Small intestine (tissue), 7 donors: Measurements from ENCODE around the gene DIP2B. TPM values are rescaled to one million over a fixed set of nuclear protein-coding genes. Genes with fewer than 3 reads are reported as not detected.

Source experiments
- DNase-seq, 2 donors: peaks; one replicate each; pipeline versions ENCODE4 v3.0.0 to v3.0.0-alpha.2; 2013
- FAIRE-seq: peaks from 2 replicates; lab custom pipeline; 2012; peaks lifted over from hg19 to GRCh38; lab: Jason Lieb, UNC
- H3K27ac ChIP-seq, 3 donors: one replicate each; pipeline ENCODE4 v1.5.1; 2013; ENCODE audit warnings: low read length in 2 of 3, mild to moderate bottlenecking in 2 of 3, control low read depth in 1 of 3, inconsistent platforms in 1 of 3, low read depth in 1 of 3, moderate library complexity in 1 of 3
- H3K27me3 ChIP-seq, 3 donors: one replicate each; pipeline ENCODE4 v1.6.1; 2013; ENCODE audit warnings: low read length in 3 of 3, inconsistent platforms in 1 of 3; ENCODE audit not compliant: control insufficient read depth in 3 of 3, insufficient read depth in 3 of 3
- H3K36me3 ChIP-seq, 3 donors: one replicate each; pipeline ENCODE4 v1.6.1; 2013; ENCODE audit warnings: low read length in 3 of 3, inconsistent platforms in 1 of 3, low read depth in 1 of 3, mild to moderate bottlenecking in 1 of 3, moderate library complexity in 1 of 3; ENCODE audit not compliant: control insufficient read depth in 3 of 3, insufficient read depth in 2 of 3
- H3K4me1 ChIP-seq, 3 donors: one replicate each; pipeline ENCODE4 v1.6.1; 2013; ENCODE audit warnings: low read length in 2 of 3, inconsistent platforms in 1 of 3, low read depth in 1 of 3, mild to moderate bottlenecking in 1 of 3, moderate library complexity in 1 of 3; ENCODE audit not compliant: control insufficient read depth in 3 of 3, insufficient read depth in 2 of 3
- H3K4me3 ChIP-seq, 3 donors: one replicate each; pipeline ENCODE4 v1.5.1; 2013; ENCODE audit warnings: low read length in 3 of 3, control low read depth in 1 of 3, inconsistent platforms in 1 of 3, low read depth in 1 of 3, mild to moderate bottlenecking in 1 of 3, moderate library complexity in 1 of 3
- H3K9me3 ChIP-seq, 2 donors: one replicate each; pipeline ENCODE4 v1.6.1; 2013; ENCODE audit warnings: low read depth in 1 of 2, low read length in 1 of 2; ENCODE audit not compliant: control insufficient read depth in 2 of 2, insufficient read depth in 1 of 2
- WGBS, 3 donors: extraction: QIAGEN DNeasy Blood & Tissue Kit; methylation state at CpG; one replicate each; pipeline ENCODE4 v1.1.7; 2013; 5-methylcytosine and 5-hydroxymethylcytosine counted together
- polyA plus RNA-seq, 4 donors: library from polyadenylated mRNA; stranded (reverse) in 3 of 4; unstranded in 1 of 4; fragments of 200-250 nt in 3 of 4; fragments of 120-200 nt in 1 of 4; gene quantifications; one replicate each; pipeline versions ENCODE4 v1.2.1 to v1.2.3, GENCODE V29; 2013
- donor health status: healthy with polysubstance abuse.
- donor health status: control.
- donor health status: control.
- donor health status: Bipolar disorder and iron deficiency.
- donor health status: healthy.

Gene DIP2B
- polyA plus RNA-seq, 4 donors: 6.3 to 18.1 (median 6.9) TPM

- FAIRE-seq: no peak
- 31 to 63% (median 54%) methylated on average over 5 of the region's 5 CpGs for WGBS, 3 donors
- Histone ChIP-seq H3K4me3 (no peak overlapping the region), H3K36me3 (peaks cover 0 to 7% (median 3%) of the 10 kb centered on the region in 3 donors), H3K4me1 (peaks cover 0 to 13% (median 4%) of the 10 kb centered on the region in 3 donors), H3K9me3 (no peaks in the 10 kb centered on the region), H3K27ac (no peak overlapping the region), H3K27me3 (no peaks in the 10 kb centered on the region)
- DNase-seq: peak; percentile 25 to 41
Measured at GRCh38 chr12:50665170-50665569, 160.4 kb downstream of the DIP2B start.

- no peak for FAIRE-seq
- peak in 1 of 2 donors; percentile 26 for DNase-seq
- Histone ChIP-seq H3K4me3 (no peak overlapping the region), H3K27me3 (no peaks in the 10 kb centered on the region), H3K36me3 (peaks cover 0 to 7% (median 3%) of the 10 kb centered on the region in 3 donors), H3K9me3 (no peaks in the 10 kb centered on the region), H3K27ac (no peak overlapping the region), H3K4me1 (peaks cover 0 to 13% (median 4%) of the 10 kb centered on the region in 3 donors)
- 21 to 48% (median 26%) methylated on average over 1 of the region's 1 CpG for WGBS, 3 donors
Measured at GRCh38 chr12:50665609-50666008, 160.8 kb downstream of the DIP2B start.

- no peaks in the 10 kb centered on the region for H3K9me3 ChIP-seq
- peaks cover 0 to 13% (median 4%) of the 10 kb centered on the region in 3 donors for H3K4me1 ChIP-seq
- FAIRE-seq (no peak), DNase-seq (no peak)
- no peak overlapping the region for H3K27ac ChIP-seq
- H3K4me3 ChIP-seq: no peak overlapping the region
- H3K27me3 ChIP-seq: no peaks in the 10 kb centered on the region
- 15 to 67% (median 28%) methylated on average over 1 of the region's 1 CpG for WGBS, 3 donors
- peaks cover 1 to 7% (median 3%) of the 10 kb centered on the region in 3 donors for H3K36me3 ChIP-seq
Measured at GRCh38 chr12:50666023-50666422, 161.2 kb downstream of the DIP2B start.

- Histone ChIP-seq H3K4me1 (no peaks in the 10 kb centered on the region), H3K36me3 (peaks cover 6 to 19% (median 11%) of the 10 kb centered on the region in 3 donors), H3K4me3 (no peak overlapping the region), H3K27ac (no peak overlapping the region), H3K9me3 (no peaks in the 10 kb centered on the region), H3K27me3 (no peaks in the 10 kb centered on the region)
- WGBS, 3 donors: 87 to 91% (median 89%) methylated on average over 3 of the region's 3 CpGs
- DNase-seq (no peak), FAIRE-seq (no peak)
Measured at GRCh38 chr12:50672158-50672557, 167.4 kb downstream of the DIP2B start.

GRCh38 chr12:50676756-50677155 is 172.0 kb downstream of the DIP2B start:
- DNase-seq: no peak
- Histone ChIP-seq H3K27me3 (no peaks in the 10 kb centered on the region), H3K27ac (no peak overlapping the region), H3K36me3 (peaks cover 5 to 32% (median 5%) of the 10 kb centered on the region in 3 donors), H3K9me3 (no peaks in the 10 kb centered on the region), H3K4me3 (no peak overlapping the region), H3K4me1 (no peaks in the 10 kb centered on the region)
- 94 to 98% (median 97%) methylated on average over 4 of the region's 4 CpGs for WGBS, 3 donors
- FAIRE-seq: no peak

GRCh38 chr12:50677858-50678257 is 173.1 kb downstream of the DIP2B start:
- peaks cover 5 to 30% (median 5%) of the 10 kb centered on the region in 3 donors for H3K36me3 ChIP-seq
- FAIRE-seq (no peak), DNase-seq (no peak)
- H3K4me1 ChIP-seq: no peaks in the 10 kb centered on the region
- WGBS, 3 donors: 64 to 69% (median 68%) methylated on average over 3 of the region's 3 CpGs
- H3K27me3 ChIP-seq: no peaks in the 10 kb centered on the region
- H3K9me3 ChIP-seq: no peaks in the 10 kb centered on the region
- H3K4me3 ChIP-seq: no peak overlapping the region
- no peak overlapping the region for H3K27ac ChIP-seq

GRCh38 chr12:50678650-50679365 is 174.0 kb downstream of the DIP2B start:
- Histone ChIP-seq H3K27ac (no peak overlapping the region), H3K36me3 (peaks cover 6 to 32% (median 7%) of the 10 kb centered on the region in 3 donors), H3K4me1 (no peaks in the 10 kb centered on the region), H3K9me3 (no peaks in the 10 kb centered on the region), H3K27me3 (no peaks in the 10 kb centered on the region), H3K4me3 (no peak overlapping the region)
- 87 to 94% (median 92%) methylated on average over 4 of the region's 4 CpGs for WGBS, 3 donors
- FAIRE-seq: no peak
- DNase-seq: no peak

- Histone ChIP-seq H3K4me1 (no peaks in the 10 kb centered on the region), H3K27me3 (no peaks in the 10 kb centered on the region), H3K4me3 (no peak overlapping the region), H3K9me3 (no peaks in the 10 kb centered on the region), H3K36me3 (peaks cover 4 to 35% (median 10%) of the 10 kb centered on the region in 3 donors), H3K27ac (no peak overlapping the region)
- FAIRE-seq: no peak
- DNase-seq: no peak
- 88 to 100% (median 91%) methylated on average over 1 of the region's 1 CpG for WGBS, 3 donors
Measured at GRCh38 chr12:50679612-50680011, 174.8 kb downstream of the DIP2B start.
